BJ (cell line): ENCODE measurements around the gene STMN1. TPM values are rescaled to one million over a fixed set of nuclear protein-coding genes. Genes with fewer than 3 reads are reported as not detected.
A peak's percentile ranks its signal among the peaks of the same experiment; 100 is the strongest.

Experiments
- CTCF ChIA-PET: fragments of 350-600 bp; formaldehyde crosslinking; extraction: SDS; loops from one replicate; lab custom pipeline; 2021; ENCODE audit warnings: antibody characterized with exemption, inconsistent platforms; lab: Yijun Ruan, JAX
- POLR2A ChIA-PET: fragments of 300-600 bp; sonication (Branson Sonifier 250); formaldehyde crosslinking; extraction: SDS; loops from one replicate; lab custom pipeline; 2021; ENCODE audit warnings: antibody characterized with exemption; lab: Charles Lee
- DNase-seq: peaks from one replicate; pipeline ENCODE4 v3.0.0-alpha.2; 2011; ENCODE audit warnings: low read depth
- H3K27me3 ChIP-seq: 2 replicates; pipeline ENCODE4 v1.6.0; 2011; ENCODE audit warnings: low read length; ENCODE audit not compliant: control insufficient read depth, insufficient read depth
- H3K36me3 ChIP-seq: 2 replicates; pipeline ENCODE4 v1.5.1; 2011; ENCODE audit warnings: low read length; ENCODE audit not compliant: control insufficient read depth, insufficient read depth
- H3K4me3 ChIP-seq: 2 replicates; pipeline ENCODE4 v1.5.1; 2011; ENCODE audit warnings: low read depth, mild to moderate bottlenecking, control low read depth, low read length
- CTCF ChIP-seq: IDR thresholded peaks from 2 replicates; pipeline ENCODE4 v1.5.1; 2011; ENCODE audit warnings: low read depth, mild to moderate bottlenecking, control low read depth, inconsistent platforms, low read length, moderate library complexity; ENCODE audit not compliant: insufficient read depth
- polyA plus RNA-seq: library from polyadenylated mRNA; depleted of rRNA; stranded (reverse); fragments of >200 nt; gene quantifications from 2 replicates; pipeline ENCODE4 v1.2.3, GENCODE V29; 2011

STMN1 gene
- polyA plus RNA-seq, 1 experiment, result 57.1 TPM

GRCh38 chr1:25889470-25889869, 16.7 kb downstream of the STMN1 start:
- CTCF ChIA-PET, result interaction anchor here (1.2 to 3.4 kb wide), 4 partner anchors 9 to 99 kb away, joined by 4 to 12 read pairs (median 8); partner anchors contain the start of gene PAQR7
- DNase-seq, result no peak
- Histone ChIP-seq H3K36me3 (no peaks in the 10 kb centered on the region), H3K4me3 (no peak overlapping the region), H3K27me3 (no peaks in the 10 kb centered on the region)
- 0 out of 2 replicates have a peak, but pooled peaks have one; percentile 32 for TF ChIP-seq CTCF
- POLR2A ChIA-PET, result no interaction called here

GRCh38 chr1:25888426-25888987, 17.7 kb downstream of the STMN1 start:
- POLR2A ChIA-PET, result no interaction called here
- DNase-seq, result no peak
- no peak for TF ChIP-seq CTCF

GRCh38 chr1:25885602-25886001, 20.6 kb downstream of the STMN1 start:
- DNase-seq, result no peak
- no peak for TF ChIP-seq CTCF
- CTCF ChIA-PET, result interaction anchor here (0.7 kb wide), 1 partner anchor 112 kb away, joined by 3 read pairs; the partner anchor contains the start of gene PAFAH2
- Histone ChIP-seq H3K27me3 (no peaks in the 10 kb centered on the region), H3K4me3 (no peak overlapping the region), H3K36me3 (no peaks in the 10 kb centered on the region; the same call in 1 of the 2 replicates)
- POLR2A ChIA-PET, result no interaction called here

More at GRCh38 chr1:25888426-25888987, 17.7 kb downstream of the STMN1 start:
- no peaks in the 10 kb centered on the region for H3K36me3 ChIP-seq
- H3K4me3 ChIP-seq, result no peak overlapping the region
- CTCF ChIA-PET, result interaction anchor here (0.7 to 3.4 kb wide), 3 partner anchors 8 to 109 kb away, joined by 3 to 12 read pairs (median 4); partner anchors contain the start of gene PAFAH2
- H3K27me3 ChIP-seq, result no peaks in the 10 kb centered on the region

- POLR2A ChIA-PET, result no interaction called here
- no peak overlapping the region for H3K4me3 ChIP-seq
- CTCF ChIA-PET, result interaction anchor here (1.1 to 2.3 kb wide), 2 partner anchors 8 to 36 kb away, joined by 4 to 12 read pairs; no protein-coding TSS in a partner anchor
- DNase-seq, result no peak
- no peaks in the 10 kb centered on the region; the same call in 1 of the 2 replicates for H3K36me3 ChIP-seq
- TF ChIP-seq CTCF, result no peak
- H3K27me3 ChIP-seq, result no peaks in the 10 kb centered on the region
Observed at GRCh38 chr1:25881266-25881665, 25.0 kb downstream of the STMN1 start.

DNA sequence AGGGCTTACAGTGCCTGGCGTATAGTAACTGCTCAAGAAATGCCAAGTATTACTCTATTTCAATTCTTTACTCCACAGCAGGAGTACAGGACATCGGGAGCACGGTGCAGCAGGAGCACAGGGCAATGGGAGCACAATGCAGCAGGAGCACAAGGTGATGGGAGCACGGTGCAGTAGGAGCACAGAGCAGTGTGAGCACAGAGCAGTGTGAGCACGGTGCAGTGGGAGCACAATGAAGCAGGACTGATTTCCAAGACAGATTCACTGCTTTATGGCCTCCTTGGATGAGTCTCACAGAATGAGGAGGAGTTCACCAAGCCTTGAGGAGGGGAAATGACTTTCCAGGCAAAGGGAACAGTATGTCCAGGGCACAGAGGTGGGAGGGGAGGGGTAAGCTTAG, 25.7 kb downstream of the STMN1 start:
- no peak for DNase-seq
- CTCF ChIA-PET, result interaction anchor here (2.3 kb wide), 1 partner anchor 9 kb away, joined by 12 read pairs; no protein-coding TSS in a partner anchor
- no peak overlapping the region for H3K4me3 ChIP-seq
- no peaks in the 10 kb centered on the region; the same call in 1 of the 2 replicates for H3K36me3 ChIP-seq
- POLR2A ChIA-PET, result no interaction called here
- no peaks in the 10 kb centered on the region for H3K27me3 ChIP-seq
- TF ChIP-seq CTCF, result no peak
